Hepatocyte (in vitro differentiated cells): ENCODE results near the gene ROBO1.

Experiments used
- EZH2 ChIP-seq: fragments of 200-600 bp; sonication (generic); IDR thresholded peaks from 2 replicates; pipeline ENCODE4 v1.6.1; 2016; ENCODE audit warnings: antibody characterized with exemption, mild to moderate bottlenecking, borderline replicate concordance
- TF ChIP-seq, protein P1 (sequence below): fragments of 200-600 bp; sonication (generic); IDR thresholded peaks from 2 replicates; pipeline ENCODE4 v1.5.1; 2016; ENCODE audit warnings: antibody characterized with exemption, mild to moderate bottlenecking; ENCODE audit not compliant: poor library complexity

DNA sequence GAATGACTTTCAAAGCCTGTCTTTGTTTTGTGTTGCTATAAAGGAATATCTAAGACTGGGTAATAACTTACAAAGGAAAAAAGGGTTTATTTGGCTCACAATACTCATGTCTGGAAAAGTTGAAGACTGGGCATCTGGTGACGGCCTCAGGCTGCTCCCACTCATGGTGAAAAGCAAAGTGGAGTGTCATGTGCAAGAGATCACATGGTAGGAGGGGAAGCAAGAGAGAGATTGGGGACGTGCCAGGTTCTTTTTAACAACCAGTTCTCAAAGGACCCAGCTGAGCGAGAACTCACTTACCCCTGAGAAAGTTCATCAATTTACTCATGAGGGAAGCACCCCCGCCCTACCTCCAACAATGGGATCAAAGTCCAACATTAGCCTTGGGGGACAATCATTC is 929.4 kb downstream of the ROBO1 start:
- TF ChIP-seq, protein P1, sequence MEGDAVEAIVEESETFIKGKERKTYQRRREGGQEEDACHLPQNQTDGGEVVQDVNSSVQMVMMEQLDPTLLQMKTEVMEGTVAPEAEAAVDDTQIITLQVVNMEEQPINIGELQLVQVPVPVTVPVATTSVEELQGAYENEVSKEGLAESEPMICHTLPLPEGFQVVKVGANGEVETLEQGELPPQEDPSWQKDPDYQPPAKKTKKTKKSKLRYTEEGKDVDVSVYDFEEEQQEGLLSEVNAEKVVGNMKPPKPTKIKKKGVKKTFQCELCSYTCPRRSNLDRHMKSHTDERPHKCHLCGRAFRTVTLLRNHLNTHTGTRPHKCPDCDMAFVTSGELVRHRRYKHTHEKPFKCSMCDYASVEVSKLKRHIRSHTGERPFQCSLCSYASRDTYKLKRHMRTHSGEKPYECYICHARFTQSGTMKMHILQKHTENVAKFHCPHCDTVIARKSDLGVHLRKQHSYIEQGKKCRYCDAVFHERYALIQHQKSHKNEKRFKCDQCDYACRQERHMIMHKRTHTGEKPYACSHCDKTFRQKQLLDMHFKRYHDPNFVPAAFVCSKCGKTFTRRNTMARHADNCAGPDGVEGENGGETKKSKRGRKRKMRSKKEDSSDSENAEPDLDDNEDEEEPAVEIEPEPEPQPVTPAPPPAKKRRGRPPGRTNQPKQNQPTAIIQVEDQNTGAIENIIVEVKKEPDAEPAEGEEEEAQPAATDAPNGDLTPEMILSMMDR, result no peak
- no peak for TF ChIP-seq EZH2
